HG03064 (cell line): Measurements from ENCODE around the gene SPRR1B.
"Not testable (repeated sequence)": the region's sequence is repeated elsewhere in the genome, so short reads cannot be mapped to it uniquely, and the experiment has no call there.

Source experiments
- ATAC-seq: cut with Tn5 transposase; IDR thresholded peaks from one replicate; pipeline ENCODE4 v1.9.1; 2021; ENCODE audit warnings: low read depth; ENCODE audit not compliant: unreplicated experiment

SPRR1B gene

DNA sequence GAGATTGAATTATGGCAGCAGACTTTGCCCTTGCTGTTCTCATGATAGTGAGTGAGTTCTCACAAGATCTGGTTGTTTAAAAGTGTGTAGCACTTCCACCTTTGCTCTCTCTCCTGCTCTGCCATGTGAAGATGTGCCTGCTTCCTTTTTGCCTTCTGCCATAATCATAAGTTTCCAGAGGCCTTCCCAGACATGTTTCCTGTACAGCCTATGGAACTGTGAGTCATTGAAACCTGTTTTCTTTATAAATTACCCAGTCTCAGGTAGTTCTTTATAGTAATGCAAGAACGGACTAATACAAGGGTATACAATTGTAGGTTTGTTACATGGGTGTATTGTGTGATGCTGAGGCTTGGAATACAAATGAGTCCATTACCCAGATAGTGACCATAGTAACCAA is 4.2 kb downstream of the SPRR1B start:
- no peak for ATAC-seq

DNA sequence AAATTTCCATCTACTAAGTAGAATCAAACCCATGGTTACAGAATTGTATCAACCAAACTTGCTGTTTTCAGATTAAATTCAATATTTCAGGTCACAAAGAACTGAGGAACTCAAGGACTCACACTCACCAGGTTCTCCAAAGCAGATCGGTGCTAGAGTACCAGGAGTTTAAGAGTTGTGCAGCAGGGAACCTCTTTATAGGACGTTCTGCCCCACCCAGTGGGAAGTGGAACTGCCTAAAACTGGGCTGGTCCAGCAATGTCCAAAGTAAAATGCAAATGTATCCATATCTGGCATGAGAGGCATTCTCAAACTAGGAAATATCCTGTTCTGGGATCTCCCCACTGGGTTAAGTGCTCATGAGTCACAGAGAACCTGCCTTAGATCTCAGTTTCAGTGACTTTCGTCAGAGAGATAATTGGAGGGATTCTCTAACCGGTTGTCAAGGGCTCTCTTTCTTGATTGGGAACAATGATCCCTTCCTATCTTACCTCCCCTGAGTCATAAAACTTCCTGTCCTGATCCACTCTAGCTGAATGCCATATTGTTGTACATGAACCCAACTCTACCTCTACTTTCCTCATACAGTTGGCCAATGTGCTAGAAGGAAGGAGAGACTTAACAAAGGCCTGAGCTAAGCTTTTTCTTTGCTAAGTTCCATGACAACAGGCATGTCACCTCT is 10.1 kb downstream of the SPRR1B start, which contains the start of gene SPRR2D:
Gene SPRR2D, minus strand, starts transcription at position 171 of the 682 bp plus-strand sequence. CDS start 774 bp downstream, outside the sequence.
- no peak for ATAC-seq

DNA sequence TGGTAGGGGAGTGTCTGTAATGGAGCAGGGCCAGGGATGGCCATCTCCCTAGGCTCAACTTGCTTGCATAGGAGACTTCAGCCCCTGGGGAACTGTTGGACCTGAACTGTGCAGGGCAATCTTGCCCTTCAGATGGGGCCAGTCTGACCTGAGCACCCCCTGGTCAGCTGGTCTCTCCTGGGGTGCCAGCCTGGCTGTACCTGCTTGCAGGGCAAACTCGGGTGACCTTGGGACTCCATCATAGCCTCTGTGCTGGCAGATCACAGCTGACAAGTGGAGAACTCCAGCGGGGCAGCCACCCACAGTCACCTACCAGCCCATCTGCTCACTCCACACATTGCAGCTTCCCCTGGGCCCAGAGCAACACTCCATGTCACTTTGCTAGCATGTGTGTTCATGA is 18.2 kb downstream of the SPRR1B start:
- no peak for ATAC-seq

DNA sequence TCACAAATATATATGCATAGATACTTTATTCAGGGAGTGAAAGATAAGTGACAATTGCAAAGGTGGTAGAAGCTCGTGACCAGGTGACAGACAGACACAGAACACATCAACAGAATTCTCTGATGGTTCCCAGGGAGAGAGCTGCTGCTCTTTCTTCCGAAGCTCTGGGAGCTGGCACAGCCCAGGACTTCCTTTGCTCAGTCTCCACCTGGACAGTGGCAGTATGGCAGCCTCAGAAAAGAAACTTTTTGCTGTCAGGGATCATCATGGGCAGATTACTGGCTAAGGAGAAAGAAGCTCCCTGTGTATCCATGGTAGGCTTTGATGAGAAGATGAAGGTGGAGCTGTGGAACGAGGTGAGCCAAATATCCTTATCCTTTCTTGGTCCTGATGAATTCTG is 25.1 kb downstream of the SPRR1B start:
- not testable (repeated sequence) for ATAC-seq

DNA sequence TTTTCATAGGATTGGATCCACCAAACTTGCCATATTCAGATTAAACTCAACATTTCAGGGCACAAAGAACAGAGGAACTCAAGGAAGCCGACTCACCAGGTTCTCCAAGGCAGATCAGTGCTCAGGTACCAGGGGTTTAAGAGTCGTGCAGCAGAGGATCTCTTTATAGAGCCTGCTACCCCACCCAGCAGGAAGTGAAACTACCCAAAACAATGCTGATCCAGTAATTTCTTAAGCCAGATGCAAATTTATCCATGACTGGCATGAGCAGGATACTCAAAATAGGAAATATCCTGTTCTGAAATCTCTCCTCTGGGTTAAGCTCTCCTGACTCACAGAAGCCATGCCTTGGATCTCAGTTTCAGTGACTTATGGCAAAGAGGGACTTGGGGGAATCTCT is 26.4 kb downstream of the SPRR1B start, which contains the start of gene SPRR2A:
Gene SPRR2A, minus strand, starts transcription at position 138 of the 400 bp plus-strand sequence. CDS start 777 bp downstream, outside the sequence.
- ATAC-seq, result no peak

DNA sequence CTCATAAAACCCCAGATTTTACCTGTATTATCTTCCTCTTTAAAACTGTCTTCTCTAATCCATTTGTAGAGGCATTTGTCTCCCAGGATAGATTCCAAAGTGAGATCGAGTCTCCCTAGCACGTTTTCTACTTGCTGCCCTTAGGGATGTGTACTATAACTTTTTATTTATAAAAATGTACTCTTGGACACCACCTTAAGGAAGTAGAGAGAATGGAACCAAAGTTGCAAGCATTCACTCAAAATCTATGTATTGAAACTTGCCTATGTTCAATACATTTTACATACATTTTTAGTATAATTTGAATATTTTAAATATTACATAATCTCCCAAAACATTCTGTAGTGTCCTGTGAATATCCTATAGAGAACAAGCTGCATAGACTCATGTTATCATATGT is 27.2 kb downstream of the SPRR1B start:
- ATAC-seq, result no peak

DNA sequence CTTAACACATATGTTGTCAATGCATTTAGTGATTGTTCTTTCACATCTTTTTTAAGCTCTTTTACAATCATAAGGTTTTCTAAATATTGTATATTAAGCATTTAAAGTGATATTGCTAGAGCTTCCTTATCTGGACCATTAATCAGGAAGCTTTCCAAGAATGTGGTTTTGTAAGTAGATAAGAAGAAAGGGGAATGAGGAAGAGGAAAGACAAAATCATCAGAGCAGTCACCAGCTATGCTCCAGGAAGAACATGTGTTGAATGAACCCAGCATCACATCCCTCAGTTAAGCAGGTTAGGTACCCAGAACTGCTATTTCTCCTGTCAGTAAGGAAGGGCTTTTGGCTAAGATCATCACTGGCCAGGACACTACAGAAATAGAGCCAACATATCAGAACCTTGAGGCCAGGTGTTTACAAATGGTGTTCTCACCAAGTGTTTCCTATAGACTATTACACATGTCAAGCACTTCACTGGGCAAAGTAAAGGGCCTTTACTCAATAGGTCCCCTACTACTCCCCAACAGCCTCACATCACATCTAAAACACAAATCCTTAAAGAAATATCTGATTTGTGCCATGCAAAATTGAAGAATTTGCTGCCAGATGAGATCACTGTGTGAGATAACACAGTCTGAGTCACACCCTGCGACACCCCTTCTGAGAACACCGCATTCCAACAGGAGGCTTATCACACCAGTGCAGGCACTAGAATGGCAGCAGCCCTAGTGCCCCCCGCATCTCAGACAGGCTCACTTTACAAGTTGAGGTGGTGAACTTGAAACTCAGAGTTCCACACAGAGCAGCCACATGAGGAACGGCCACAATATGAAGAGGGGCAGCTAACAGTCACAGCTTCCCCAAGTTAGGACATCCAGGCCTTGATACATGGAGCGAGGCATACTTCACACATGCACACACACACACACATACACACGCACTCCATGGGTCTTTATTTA is 28.1 kb downstream of the SPRR1B start:
- ATAC-seq, result no peak

DNA sequence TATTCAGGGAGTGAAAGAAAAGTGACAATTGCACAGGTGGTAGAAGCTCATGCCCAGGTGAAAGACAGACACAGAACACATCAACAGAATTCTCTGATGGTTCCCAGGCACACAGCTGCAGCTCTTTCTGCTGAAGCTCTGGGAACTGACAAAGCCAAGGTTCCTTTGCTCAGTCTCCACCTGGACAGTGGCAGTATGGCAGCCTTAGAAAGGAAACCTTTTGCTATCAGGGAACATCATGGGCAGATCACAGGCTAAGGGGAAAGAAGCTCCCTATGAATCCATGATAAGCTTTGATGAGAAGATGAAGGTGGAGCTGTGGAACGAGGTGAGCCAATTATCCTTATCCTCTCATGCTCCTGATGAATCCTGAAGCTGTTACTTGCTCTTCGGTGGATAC is 39.2 kb downstream of the SPRR1B start:
- ATAC-seq, result no peak

DNA sequence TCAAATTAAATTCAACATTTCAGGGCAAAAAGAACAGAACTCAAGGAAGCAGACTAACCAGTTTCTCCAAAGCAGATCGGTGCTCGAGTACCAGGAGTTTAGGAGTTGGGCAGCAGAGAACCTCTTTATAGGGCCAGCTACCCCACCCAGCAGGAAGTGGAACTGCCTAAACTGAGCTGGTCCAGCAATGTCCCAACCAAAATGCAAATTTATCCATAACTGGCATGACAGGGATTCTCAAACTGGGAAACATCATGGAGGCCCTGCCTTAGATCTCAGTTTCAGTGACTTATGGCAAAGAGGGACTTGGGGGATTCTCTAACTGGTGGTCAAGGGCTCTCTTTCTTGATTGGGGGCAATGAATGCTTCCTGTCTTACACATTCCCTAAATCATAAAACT is 40.5 kb downstream of the SPRR1B start, which contains the start of gene SPRR2B:
Gene SPRR2B, minus strand, starts transcription at position 101 of the 400 bp plus-strand sequence. CDS start 772 bp downstream, outside the sequence.
- ATAC-seq, result no peak

DNA sequence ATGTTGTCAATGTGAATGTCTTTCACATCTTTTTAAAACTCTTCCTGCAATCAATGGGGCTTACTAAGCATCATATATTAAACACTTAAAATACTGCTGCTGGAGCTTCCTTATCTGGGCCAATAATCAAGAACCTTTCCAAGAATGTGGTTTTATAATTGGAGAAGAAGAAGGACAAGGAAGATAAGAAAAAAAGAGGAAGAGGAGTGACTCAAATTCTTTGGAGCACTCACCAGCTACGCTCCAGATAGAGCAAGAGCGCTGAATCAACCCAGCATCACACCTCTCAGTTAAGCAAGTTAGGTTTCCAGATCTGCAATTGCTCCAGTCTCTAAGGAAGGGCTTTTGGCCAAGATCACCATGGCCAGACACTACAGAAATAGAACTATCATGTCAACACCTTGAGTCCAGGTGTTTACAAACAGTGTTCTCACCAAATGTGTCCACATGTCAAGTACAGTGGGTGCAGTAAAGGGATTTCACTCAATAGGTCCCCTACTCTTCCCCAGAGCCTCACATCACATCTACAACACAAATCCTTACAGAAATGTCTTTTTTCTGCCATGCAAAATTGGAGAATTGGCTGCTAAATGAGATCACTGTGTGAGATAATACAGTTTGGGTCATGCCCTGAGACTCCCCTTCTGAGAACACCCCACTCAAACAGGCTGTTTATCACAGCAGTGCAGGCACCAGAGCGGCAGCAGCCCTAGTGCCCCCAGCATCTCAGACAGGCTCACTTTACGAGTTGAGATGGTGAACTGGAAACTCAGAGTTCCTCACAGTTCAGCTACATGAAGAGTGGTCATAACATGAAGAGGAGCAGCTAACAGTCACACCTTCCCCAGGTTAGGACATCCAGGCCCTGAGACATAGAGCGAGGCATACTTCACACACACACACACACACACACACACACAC is 42.1 kb downstream of the SPRR1B start:
- ATAC-seq, result no peak

DNA sequence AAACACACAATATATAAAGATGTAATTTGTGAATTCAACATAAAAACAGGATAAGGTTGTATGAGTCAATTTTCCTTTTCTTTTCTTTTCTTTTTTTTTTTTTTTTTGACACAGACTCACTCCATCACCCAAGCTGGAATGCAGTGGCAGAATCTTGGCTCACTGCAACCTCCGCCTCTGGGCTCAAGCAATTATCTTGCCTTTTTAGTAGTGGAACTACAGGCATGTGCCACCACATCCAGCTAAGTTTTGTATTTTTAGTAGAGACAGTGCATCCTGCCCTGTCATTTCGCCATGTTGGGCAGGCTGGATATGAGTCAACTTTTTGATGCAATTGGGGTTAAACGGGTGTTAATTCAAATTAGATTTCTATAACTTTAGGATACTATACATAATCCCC is 50.7 kb downstream of the SPRR1B start:
- no peak for ATAC-seq
